HL-60 (cell line): ENCODE measurements around the gene IFI27L1.
A peak's percentile ranks its signal among the peaks of the same experiment; 100 is the strongest.

Experiments
- DNase-seq, 2 experiments: peaks; one replicate each; pipeline ENCODE4 v3.0.0-alpha.2; 2010 to 2020; ENCODE audit warnings: low read depth in 1 of 2, low spot score in 1 of 2
- H3K27ac ChIP-seq: fragments of 250-450 bp; sonication (Bioruptor Pico); replicated peaks from 2 replicates; pipeline ENCODE4 v1.5.1; 2020; ENCODE audit warnings: mild to moderate bottlenecking, moderate library complexity
- H3K27me3 ChIP-seq: fragments of 250-450 bp; sonication (Bioruptor Pico); 2 replicates; pipeline ENCODE4 v1.5.1; 2021; ENCODE audit warnings: mild to moderate bottlenecking, moderate library complexity; ENCODE audit not compliant: insufficient read depth, poor library complexity, severe bottlenecking
- H3K4me3 ChIP-seq: replicated peaks from 2 replicates; pipeline ENCODE4 v1.5.1; 2011; ENCODE audit warnings: mild to moderate bottlenecking, control low read depth, low read length; ENCODE audit not compliant: insufficient read depth
- GABPA ChIP-seq: IDR thresholded peaks from 2 replicates; pipeline ENCODE4 v1.6.1; 2012; ENCODE audit warnings: low read depth
- POLR2AphosphoS5 ChIP-seq: IDR thresholded peaks from 2 replicates; pipeline ENCODE4 v1.6.1; 2012; ENCODE audit warnings: low read depth
- SPI1 ChIP-seq: IDR thresholded peaks from 2 replicates; pipeline ENCODE4 v1.6.1; 2012; ENCODE audit warnings: low read depth, mild to moderate bottlenecking, borderline replicate concordance
- TF ChIP-seq, protein P1 (sequence below): IDR thresholded peaks from 2 replicates; pipeline ENCODE4 v1.6.1; 2012; ENCODE audit warnings: low read depth; ENCODE audit not compliant: insufficient replicate concordance
- TF ChIP-seq, protein P2 (sequence below): IDR thresholded peaks from one replicate; pipeline ENCODE4 v1.5.1; 2011; ENCODE audit warnings: low read length, control low read depth, inconsistent platforms; ENCODE audit not compliant: insufficient read depth

IFI27L1 gene

DNA sequence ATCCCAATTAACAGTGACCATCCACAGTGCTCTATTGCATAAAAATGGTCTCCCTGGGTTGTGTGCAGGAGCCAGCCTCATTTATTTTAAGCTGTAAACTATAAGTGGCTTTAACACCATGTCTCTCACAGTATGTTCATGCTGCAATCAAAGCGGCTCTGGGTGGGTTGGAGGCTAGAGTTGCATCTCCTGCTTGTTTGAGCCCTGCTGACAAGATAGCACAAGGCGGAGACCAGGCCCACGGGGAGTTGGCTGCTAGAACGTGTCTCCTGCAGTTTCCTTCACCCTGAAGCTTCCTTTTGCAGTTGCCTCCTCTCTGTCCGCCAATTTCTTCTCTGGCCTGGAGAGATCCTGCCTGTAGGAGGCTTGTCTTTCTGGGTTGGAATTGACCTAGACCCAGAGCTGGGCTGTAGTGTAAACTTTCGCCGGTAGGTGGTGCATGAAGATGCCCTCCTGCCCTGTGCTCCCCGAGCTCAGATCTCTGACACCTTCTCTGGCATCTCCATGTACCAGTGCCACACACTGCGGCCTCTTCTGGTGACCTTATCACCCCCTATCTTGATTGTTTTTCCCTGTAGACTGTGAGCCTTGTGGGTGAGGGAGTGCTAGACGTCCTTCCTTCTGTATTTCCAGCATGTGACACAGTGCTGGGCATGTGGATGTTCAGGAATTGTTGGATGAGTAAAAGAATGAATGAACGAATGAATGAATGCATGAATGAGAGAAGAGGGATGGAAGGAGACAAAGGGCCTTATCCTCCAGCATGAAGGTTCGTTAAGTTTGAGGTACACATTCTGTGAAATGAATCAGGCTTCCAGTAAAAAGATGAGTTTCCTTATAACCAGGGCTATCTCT is 44.6 kb upstream of the IFI27L1 start:
- TF ChIP-seq, protein P1, sequence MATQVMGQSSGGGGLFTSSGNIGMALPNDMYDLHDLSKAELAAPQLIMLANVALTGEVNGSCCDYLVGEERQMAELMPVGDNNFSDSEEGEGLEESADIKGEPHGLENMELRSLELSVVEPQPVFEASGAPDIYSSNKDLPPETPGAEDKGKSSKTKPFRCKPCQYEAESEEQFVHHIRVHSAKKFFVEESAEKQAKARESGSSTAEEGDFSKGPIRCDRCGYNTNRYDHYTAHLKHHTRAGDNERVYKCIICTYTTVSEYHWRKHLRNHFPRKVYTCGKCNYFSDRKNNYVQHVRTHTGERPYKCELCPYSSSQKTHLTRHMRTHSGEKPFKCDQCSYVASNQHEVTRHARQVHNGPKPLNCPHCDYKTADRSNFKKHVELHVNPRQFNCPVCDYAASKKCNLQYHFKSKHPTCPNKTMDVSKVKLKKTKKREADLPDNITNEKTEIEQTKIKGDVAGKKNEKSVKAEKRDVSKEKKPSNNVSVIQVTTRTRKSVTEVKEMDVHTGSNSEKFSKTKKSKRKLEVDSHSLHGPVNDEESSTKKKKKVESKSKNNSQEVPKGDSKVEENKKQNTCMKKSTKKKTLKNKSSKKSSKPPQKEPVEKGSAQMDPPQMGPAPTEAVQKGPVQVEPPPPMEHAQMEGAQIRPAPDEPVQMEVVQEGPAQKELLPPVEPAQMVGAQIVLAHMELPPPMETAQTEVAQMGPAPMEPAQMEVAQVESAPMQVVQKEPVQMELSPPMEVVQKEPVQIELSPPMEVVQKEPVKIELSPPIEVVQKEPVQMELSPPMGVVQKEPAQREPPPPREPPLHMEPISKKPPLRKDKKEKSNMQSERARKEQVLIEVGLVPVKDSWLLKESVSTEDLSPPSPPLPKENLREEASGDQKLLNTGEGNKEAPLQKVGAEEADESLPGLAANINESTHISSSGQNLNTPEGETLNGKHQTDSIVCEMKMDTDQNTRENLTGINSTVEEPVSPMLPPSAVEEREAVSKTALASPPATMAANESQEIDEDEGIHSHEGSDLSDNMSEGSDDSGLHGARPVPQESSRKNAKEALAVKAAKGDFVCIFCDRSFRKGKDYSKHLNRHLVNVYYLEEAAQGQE, result no peak
- TF ChIP-seq, protein P2, sequence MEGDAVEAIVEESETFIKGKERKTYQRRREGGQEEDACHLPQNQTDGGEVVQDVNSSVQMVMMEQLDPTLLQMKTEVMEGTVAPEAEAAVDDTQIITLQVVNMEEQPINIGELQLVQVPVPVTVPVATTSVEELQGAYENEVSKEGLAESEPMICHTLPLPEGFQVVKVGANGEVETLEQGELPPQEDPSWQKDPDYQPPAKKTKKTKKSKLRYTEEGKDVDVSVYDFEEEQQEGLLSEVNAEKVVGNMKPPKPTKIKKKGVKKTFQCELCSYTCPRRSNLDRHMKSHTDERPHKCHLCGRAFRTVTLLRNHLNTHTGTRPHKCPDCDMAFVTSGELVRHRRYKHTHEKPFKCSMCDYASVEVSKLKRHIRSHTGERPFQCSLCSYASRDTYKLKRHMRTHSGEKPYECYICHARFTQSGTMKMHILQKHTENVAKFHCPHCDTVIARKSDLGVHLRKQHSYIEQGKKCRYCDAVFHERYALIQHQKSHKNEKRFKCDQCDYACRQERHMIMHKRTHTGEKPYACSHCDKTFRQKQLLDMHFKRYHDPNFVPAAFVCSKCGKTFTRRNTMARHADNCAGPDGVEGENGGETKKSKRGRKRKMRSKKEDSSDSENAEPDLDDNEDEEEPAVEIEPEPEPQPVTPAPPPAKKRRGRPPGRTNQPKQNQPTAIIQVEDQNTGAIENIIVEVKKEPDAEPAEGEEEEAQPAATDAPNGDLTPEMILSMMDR, result peak; percentile 78
- DNase-seq, result peak; percentile 47 to 71
- no peak overlapping the region for H3K4me3 ChIP-seq
- H3K27me3 ChIP-seq, result no peaks in the 10 kb centered on the region
- no peak overlapping the region for H3K27ac ChIP-seq

DNA sequence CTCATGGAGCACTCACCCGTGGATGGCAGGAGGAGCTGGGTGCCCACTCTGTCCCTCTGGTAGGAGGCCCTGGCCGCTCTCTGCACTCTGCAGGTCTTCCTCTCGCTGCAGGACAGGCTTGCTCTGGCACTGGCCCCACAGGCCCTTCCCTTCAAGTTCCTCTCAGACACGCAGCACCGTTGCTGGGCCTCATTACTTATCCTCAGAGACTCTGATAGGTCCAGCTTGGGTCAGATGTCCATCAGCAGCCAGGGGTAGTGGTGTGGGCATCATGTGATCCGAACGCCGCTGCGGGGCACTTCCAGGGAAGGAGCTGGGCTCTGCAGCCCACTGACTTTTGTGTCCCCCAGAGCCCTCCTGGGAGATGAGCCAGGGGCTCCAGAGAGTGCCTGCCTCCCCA is 43.2 kb upstream of the IFI27L1 start:
- H3K27me3 ChIP-seq, result no peaks in the 10 kb centered on the region
- DNase-seq, result no peak
- TF ChIP-seq, protein P2, result no peak
- no peak for TF ChIP-seq POLR2AphosphoS5
- TF ChIP-seq GABPA, result no peak
- TF ChIP-seq SPI1, result no peak
- TF ChIP-seq, protein P1, result no peak
- no peak overlapping the region for H3K4me3 ChIP-seq
- no peak overlapping the region for H3K27ac ChIP-seq

DNA sequence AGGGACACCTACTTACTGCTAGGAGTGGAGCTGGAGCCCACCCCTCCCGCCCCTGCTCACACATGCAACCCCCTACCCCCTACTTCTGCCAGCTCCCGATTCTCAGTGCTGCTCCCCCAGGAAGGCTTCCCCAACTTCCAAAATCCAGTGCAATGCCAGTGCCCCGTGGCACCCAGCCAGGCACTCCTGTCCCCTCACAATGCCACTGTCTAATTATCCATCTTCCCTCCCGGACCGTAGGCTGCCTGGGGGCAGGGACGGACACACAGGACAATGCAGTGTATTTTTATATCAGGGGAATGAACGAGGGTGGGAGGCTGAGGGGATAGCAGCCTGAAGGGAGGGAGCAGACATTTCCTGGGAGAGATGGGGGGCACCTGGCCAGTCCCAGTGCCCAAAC is 42.6 kb upstream of the IFI27L1 start:
- no peaks in the 10 kb centered on the region for H3K27me3 ChIP-seq
- H3K27ac ChIP-seq, result no peak overlapping the region
- H3K4me3 ChIP-seq, result no peak overlapping the region
- TF ChIP-seq SPI1, result no peak
- TF ChIP-seq, protein P2, result no peak
- TF ChIP-seq, protein P1, result no peak
- TF ChIP-seq GABPA, result no peak
- TF ChIP-seq POLR2AphosphoS5, result no peak
- DNase-seq, result no peak
